Uterus (tissue), 4 donors: ENCODE data around the gene IFITM10. TPM values are rescaled to one million over a fixed set of nuclear protein-coding genes. Genes with fewer than 3 reads are reported as not detected.
A peak's percentile ranks its signal among the peaks of the same experiment; 100 is the strongest.

Experiments
- DNase-seq, 2 donors: peaks; one replicate each; pipeline ENCODE4 v3.0.0-alpha.2; 2019 to 2020
- H3K27ac ChIP-seq, 2 donors: fragments of 200-600 bp; sonication (generic); 1 replicate in 1 of 2; 2 replicates in 1 of 2; pipeline ENCODE4 v1.5.1; 2016 to 2018
- H3K27me3 ChIP-seq, 2 donors: fragments of 200-600 bp; sonication (generic); one replicate each; pipeline ENCODE4 v1.5.1; 2018 to 2019; ENCODE audit warnings: control low read depth in 1 of 2
- H3K36me3 ChIP-seq, 2 donors: fragments of 200-600 bp; sonication (generic); one replicate each; pipeline ENCODE4 v1.5.1; 2019; ENCODE audit warnings: control low read depth in 1 of 2
- H3K4me1 ChIP-seq, 2 donors: fragments of 200-600 bp; sonication (generic); one replicate each; pipeline ENCODE4 v1.5.1; 2018 to 2019; ENCODE audit warnings: control low read depth in 1 of 2
- H3K4me3 ChIP-seq, 2 donors: fragments of 200-600 bp; sonication (generic); 1 replicate in 1 of 2; 2 replicates in 1 of 2; pipeline ENCODE4 v1.5.1; 2018 to 2019; ENCODE audit warnings: mild to moderate bottlenecking in 1 of 2
- H3K9me3 ChIP-seq, 2 donors: fragments of 200-600 bp; sonication (generic); one replicate each; pipeline ENCODE4 v1.5.1; 2019; ENCODE audit warnings: control low read depth in 1 of 2
- POLR2A ChIP-seq, 2 donors: fragments of 450-650 bp; IDR thresholded peaks; one replicate each; pipeline ENCODE4 v1.6.1; 2016; ENCODE audit warnings: antibody characterized with exemption in 2 of 2, mild to moderate bottlenecking in 1 of 2, moderate library complexity in 1 of 2
- intact Hi-C: fragments of 100-400 bp; cut with DNase I; formaldehyde crosslinking; loops from one replicate; pipeline ENCODE4 v1.15.1; 2023; ENCODE audit warnings: low total_unique reads
- total RNA-seq, 4 donors: library from RNA; depleted of rRNA in 3 of 4; stranded (reverse); fragments of >200 nt in 3 of 4; gene quantifications; one replicate each; pipeline versions ENCODE4 v1.1.0 to v1.2.4, GENCODE V29; 2014 to 2023
- TF ChIP-seq, protein P1 (sequence below), 4 experiments: fragments of 200-600 bp in 2 of 4; fragments of 450-650 bp in 2 of 4; sonication (generic) in 2 of 4; IDR thresholded peaks; one replicate each; pipeline ENCODE4 v1.5.1; 2016 to 2019; ENCODE audit warnings: antibody characterized with exemption in 4 of 4, mild to moderate bottlenecking in 2 of 4, moderate library complexity in 1 of 4
- donor health status: DM: yes; HTN: yes; CAD: no.

IFITM10 gene
- total RNA-seq, 4 donors from 2014 or later = 0.85 TPM; not detected in 3

DNA sequence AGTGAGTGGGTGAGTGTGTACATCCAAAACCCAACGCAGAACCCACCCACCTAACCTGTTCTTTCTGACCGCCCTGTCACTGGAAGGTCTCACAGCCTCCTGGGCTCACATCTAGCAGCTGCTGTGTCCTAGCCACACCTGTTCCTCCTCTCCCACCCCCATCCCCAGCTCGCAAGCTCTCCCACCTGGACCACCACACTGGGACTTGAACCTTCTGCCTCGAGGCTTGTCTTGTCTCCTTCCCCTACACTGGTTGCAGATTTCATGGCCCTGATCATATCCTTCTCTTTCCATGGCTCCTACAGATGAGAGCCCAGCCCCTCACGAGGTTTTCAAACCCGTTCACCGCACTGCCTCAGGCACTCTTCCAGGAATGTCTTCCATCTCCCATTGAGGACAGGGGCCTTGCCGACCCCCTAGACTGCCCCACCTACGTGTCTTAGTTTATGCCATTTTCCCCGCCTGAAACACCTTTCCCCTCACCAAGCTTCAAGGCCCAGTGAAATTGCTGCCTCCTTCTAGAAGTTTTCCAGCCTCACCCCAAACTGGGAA lies 6.7 kb downstream of the IFITM10 start:
- Histone ChIP-seq H3K4me1 (no peaks in the 10 kb centered on the region), H3K4me3 (no peak overlapping the region), H3K27ac (no peak overlapping the region), H3K9me3 (no peaks in the 10 kb centered on the region), H3K36me3 (no peaks in the 10 kb centered on the region), H3K27me3 (no peaks in the 10 kb centered on the region)
- peak in 1 of 2 donors; percentile 1 for DNase-seq
- TF ChIP-seq POLR2A (IDR thresholded peaks at IDR 0.05) = no peak
- TF ChIP-seq, protein P1, sequence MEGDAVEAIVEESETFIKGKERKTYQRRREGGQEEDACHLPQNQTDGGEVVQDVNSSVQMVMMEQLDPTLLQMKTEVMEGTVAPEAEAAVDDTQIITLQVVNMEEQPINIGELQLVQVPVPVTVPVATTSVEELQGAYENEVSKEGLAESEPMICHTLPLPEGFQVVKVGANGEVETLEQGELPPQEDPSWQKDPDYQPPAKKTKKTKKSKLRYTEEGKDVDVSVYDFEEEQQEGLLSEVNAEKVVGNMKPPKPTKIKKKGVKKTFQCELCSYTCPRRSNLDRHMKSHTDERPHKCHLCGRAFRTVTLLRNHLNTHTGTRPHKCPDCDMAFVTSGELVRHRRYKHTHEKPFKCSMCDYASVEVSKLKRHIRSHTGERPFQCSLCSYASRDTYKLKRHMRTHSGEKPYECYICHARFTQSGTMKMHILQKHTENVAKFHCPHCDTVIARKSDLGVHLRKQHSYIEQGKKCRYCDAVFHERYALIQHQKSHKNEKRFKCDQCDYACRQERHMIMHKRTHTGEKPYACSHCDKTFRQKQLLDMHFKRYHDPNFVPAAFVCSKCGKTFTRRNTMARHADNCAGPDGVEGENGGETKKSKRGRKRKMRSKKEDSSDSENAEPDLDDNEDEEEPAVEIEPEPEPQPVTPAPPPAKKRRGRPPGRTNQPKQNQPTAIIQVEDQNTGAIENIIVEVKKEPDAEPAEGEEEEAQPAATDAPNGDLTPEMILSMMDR (IDR thresholded peaks at IDR 0.05) = no peak
- intact Hi-C loops = no loop called here

GRCh38 chr11:1742869-1743584 lies 7.4 kb downstream of the IFITM10 start:
- H3K4me3 ChIP-seq = no peak overlapping the region
- intact Hi-C loops = no loop called here
- DNase-seq = no peak
- no peaks in the 10 kb centered on the region for H3K9me3 ChIP-seq
- no peaks in the 10 kb centered on the region for H3K36me3 ChIP-seq
- no peak overlapping the region for H3K27ac ChIP-seq
- H3K27me3 ChIP-seq = no peaks in the 10 kb centered on the region
- no peak for TF ChIP-seq POLR2A (IDR thresholded peaks at IDR 0.05)
- TF ChIP-seq, protein P1 (IDR thresholded peaks at IDR 0.05) = no peak
- no peaks in the 10 kb centered on the region for H3K4me1 ChIP-seq

GRCh38 chr11:1742371-1742770 lies 8.0 kb downstream of the IFITM10 start:
- Histone ChIP-seq H3K4me3 (no peak overlapping the region), H3K27ac (no peak overlapping the region), H3K36me3 (no peaks in the 10 kb centered on the region), H3K27me3 (no peaks in the 10 kb centered on the region), H3K9me3 (peaks cover 0 to 1% of the 10 kb centered on the region in 2 donors), H3K4me1 (no peaks in the 10 kb centered on the region)
- TF ChIP-seq, protein P1 (IDR thresholded peaks at IDR 0.05) = no peak
- TF ChIP-seq POLR2A (IDR thresholded peaks at IDR 0.05) = no peak
- intact Hi-C loops = no loop called here
- peak in 1 of 2 donors; percentile 6 for DNase-seq

- peaks cover 0 to 6% of the 10 kb centered on the region in 2 donors for H3K9me3 ChIP-seq
- no peak overlapping the region for H3K27ac ChIP-seq
- H3K36me3 ChIP-seq = no peaks in the 10 kb centered on the region
- no peaks in the 10 kb centered on the region for H3K4me1 ChIP-seq
- H3K4me3 ChIP-seq = no peak overlapping the region
- intact Hi-C loops = no loop called here
- H3K27me3 ChIP-seq = no peaks in the 10 kb centered on the region
- TF ChIP-seq, protein P1 (IDR thresholded peaks at IDR 0.05) = no peak
- no peak for TF ChIP-seq POLR2A (IDR thresholded peaks at IDR 0.05)
- peak in 1 of 2 donors; percentile 1 for DNase-seq
These were observed 8.7 kb downstream of the IFITM10 start for GRCh38 chr11:1741741-1742140.

DNA sequence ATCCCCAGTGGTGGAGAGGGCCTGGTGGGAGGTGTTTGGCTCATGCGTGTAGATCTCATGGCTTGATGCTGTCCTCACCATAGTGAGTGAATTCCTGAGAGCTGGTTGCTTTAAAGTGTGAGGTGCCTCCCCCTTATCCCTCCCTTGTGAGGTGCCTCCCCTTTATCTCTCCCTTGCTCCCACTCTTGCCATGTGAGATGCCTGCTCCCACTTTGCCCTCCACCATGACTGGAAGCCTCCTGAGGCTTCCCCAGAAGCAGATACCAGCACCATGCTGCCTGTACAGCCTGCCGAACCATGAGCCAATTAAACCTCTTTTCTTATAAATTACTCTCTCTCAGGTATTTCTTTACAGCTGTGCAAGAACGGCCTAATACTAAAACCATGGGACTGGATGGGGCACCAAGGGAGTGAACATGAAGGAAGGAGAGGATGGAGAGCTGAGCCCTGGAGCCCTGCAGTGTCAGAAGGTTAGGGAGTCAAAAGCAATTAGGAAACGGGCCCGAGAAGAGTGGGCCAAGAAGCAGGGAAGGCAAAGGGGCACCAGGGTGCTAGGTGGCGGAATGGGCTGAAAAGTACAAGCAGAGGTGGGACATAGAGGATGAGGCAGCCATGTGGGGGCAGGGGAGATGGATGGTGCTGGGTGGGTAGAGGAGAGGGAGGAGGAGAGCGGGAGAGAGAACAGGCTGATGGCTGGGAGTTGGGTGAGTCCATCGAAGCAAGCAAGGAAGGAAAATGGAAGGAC lies 9.4 kb downstream of the IFITM10 start:
- no peak overlapping the region for H3K27ac ChIP-seq
- intact Hi-C loops = no loop called here
- no peak overlapping the region for H3K4me3 ChIP-seq
- H3K9me3 ChIP-seq = peaks cover 0 to 11% of the 10 kb centered on the region in 2 donors
- TF ChIP-seq, protein P1 (IDR thresholded peaks at IDR 0.05) = no peak
- TF ChIP-seq POLR2A (IDR thresholded peaks at IDR 0.05) = no peak
- H3K27me3 ChIP-seq = no peaks in the 10 kb centered on the region
- H3K36me3 ChIP-seq = no peaks in the 10 kb centered on the region
- H3K4me1 ChIP-seq = no peaks in the 10 kb centered on the region
- peak in 1 of 2 donors; percentile 1 for DNase-seq
